GM18498 (cell line): Measurements from ENCODE around the gene HMCN2.

Source experiments
- ATAC-seq: cut with Tn5 transposase; IDR thresholded peaks from one replicate; pipeline ENCODE4 v1.9.1; 2021; ENCODE audit warnings: mild to moderate bottlenecking, moderate library complexity; ENCODE audit not compliant: unreplicated experiment

The HMCN2 gene

DNA sequence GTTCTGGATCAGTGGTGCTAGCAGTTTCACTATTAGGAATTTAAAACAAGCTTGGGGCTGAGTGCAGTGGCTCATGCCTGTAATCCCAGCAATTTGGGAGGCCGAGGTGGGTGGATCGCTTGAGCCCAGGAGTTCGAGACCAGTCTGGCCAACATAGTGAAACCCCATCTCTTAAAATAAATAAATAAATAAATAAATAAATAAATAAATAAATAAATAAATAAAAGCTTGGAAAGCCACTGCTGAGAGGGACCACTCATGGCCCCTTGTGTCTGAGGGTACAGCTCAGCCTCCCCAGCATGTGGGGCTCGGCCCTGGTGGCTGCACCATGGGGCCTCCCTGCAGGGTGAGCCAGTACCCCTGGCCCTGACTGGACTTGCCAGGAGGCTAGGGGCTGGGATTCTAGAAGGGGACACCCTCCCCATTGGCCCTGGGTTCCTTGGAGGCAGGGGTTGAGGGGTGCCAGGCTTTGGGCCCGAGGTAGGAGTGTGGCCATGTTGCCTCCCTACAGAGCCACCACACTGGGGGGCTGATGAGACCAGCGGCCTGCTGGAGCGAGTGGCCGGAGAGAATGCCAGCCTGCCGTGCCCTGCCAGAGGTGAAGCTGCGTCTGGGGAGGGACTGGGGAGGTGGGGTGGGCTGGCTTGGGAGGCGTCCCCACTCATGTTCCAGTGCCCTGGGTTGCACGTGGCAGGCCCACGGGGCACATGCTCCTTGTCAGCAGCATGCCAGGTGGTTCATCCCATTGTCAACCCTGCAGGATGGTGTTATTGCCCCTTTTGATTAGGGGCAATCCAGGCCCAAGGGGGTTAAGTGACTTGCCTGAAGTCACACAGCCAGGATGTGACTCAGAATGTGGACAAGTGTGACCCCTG lies 76.5 kb downstream of the HMCN2 start:
- ATAC-seq: no peak

DNA sequence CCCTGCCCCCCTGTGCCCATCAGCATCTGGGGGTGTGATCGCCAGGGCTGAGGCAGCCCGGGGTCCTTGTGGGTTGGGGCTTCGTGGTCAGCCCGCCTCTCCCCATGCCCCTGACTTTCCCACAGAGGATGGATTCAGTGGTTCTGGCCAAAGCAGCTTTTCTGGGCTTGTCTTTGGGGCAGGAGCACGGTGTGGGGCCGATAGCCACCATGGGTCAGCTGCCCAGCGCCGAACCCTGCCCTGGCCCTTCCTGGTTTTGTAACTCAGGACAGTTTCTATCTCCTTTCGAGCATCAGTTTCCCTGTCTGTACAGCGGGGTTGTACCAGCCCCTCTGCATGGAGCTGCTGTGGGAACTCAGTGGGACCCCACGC lies 77.1 kb downstream of the HMCN2 start:
- ATAC-seq: no peak

DNA sequence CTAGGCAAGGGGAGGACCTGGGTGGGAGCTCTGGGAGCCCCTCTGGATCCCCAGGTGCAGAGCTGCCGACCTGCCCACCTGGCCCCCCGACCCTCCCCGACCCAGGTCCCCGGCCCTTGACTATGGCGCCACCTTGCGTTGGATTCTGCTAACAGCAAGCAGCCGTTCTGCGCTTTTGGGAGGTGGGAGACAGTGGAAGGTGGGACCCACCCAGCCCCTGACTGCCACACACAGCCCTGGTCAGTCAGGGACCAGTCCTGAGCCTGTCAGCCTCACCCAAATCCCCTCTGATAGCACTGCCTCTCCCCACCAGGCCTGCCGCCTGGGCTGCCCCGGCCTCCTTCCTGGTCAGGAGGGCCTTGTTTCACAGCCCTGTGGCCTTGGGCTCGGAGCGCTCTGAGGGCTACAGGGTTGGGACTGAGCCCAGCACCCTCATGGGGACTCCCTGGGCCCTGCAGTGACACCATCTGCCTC lies 77.9 kb downstream of the HMCN2 start:
- no peak for ATAC-seq

DNA sequence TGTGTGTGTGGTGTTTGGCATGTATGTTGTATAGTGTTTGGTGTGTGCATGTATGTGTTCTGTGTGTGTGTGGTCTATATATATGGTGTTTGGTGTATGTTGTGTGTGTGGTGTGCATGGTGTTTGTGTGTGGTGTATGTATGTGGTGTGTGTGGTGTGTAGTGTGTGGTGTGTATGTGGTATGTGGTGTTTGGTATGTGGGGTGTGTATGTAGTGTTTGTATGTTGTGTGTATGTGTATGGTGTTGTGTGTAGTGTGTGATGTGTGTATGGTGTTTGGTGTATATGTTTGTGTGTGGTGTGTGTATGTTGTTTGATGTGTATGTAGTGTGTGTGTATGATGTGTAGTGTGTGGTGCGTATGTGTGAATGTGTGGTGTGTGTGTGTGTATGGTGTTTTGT lies 78.8 kb downstream of the HMCN2 start:
- ATAC-seq: no peak

DNA sequence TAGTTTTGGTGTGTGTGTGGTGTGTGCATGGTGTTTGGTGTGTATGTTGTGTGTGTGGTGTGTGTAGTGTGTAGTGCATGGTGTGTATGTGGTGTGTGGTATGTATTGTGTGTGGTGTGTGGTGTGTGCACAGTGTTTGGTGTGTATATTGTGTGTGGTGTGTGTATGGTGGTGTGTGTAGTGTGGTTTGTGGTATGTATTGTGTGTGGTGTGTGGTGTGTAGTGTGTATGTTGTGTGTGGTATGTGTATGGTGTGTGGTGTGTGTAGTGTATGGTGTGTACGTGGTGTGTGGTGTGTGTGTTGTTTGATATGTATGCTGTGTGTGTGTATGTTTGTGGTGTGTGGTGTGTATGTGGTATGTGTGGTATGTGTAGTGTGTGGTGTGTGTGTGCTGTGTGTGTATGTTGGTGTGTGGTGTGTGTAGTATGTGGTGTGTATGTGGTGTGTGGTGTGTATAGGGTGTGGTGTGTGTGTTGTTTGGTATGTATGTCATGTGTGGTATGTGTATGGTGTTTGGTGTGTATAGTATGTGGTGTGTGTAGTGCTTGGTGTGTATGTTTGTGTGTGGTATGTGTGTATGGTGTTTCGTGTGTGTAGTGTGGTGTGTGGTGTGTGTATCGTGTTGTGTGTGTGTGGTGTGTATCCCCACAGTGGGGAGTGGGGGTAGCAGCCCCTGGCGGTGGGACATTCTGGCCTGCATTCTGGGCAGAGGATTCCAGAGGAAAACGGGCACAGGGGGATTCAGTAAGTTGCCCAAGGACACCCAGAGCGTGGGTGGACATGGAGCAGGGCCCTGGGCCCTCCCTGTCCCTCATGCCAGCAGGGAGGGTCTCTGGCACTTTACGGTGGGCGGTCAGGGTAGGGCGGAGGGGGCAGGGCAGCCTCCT lies 79.7 kb downstream of the HMCN2 start:
- ATAC-seq: no peak

DNA sequence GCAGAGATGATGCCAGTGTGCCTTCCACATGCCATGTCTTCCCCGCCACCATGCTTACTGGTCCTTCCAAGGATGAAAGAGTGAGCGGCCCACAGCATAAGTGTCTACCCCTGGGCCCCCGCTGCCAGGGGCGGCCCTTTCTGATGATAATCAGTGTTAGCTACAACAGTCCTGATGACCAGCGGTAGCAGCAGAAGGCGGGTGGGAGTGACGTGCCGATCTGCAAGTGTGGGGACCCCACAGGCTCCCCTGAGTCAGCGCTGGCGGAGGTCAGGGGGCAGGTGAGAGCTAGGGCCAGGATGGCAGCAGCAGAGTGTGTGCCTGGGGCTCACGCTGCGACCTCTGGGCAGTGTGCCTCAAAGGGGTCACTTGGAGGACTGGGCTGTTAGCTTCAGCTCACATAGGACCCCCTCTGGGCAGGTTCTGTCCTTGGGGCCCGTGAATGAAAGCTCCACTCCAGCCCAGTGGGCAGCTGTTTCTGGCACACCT lies 80.4 kb downstream of the HMCN2 start:
- ATAC-seq: no peak

DNA sequence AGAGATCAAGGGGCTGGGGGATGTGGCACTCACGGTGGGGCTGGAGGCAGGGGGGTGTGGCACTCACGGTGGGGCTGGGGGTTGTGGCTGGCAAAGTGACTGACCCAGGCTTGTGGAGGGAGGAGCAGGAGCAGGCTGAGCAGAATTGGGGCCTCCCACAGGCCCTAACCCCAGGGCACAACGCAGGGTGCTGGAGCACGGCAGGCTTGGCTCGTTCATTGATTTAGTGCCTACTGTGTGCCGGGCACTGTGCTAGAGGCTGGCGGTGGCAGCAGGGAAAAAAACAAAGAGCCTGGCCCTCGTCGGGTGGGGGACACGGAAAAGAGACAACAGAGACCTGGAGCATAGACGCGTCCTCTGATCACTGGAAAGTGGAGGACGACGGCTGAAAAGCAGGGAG lies 80.9 kb downstream of the HMCN2 start:
- ATAC-seq: no peak

DNA sequence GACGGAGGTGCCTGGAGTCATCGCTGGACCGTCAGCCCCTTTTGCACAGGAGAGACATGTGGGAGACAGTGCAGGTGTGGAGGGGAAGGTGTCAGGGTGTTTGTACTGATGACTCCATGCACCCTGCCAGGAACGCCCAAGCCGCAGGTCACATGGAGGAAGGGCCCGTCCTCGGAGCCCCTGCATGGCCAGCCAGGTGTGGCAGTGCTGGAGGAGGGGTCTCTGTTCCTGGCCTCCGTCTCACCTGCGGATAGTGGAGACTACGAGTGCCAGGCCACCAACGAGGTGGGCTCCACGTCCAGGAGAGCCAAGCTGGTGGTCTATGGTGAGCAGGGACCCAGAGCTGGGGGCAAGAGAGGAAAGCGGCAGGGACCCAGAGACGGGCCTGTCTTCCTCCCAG lies 81.5 kb downstream of the HMCN2 start:
- ATAC-seq: no peak

DNA sequence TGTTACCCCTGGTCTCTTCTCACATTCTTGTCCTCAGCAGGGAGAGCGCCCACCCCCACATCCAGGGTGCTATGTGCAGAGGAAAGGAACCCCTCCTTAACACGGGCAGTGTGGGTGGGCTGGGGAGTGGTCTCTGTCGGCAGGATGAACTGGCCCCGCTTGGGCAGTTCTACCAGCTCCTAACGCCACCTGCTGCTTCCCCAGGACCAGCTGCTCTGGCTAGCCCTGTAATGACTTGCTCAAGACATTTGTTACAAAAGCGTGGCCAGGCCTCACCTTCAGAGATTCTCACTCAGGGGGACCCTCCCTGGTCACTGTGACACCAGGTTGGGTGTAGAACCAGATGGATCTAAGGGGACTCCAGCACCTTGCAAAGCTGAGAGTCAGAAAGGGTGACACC lies 82.4 kb downstream of the HMCN2 start:
- ATAC-seq: no peak

DNA sequence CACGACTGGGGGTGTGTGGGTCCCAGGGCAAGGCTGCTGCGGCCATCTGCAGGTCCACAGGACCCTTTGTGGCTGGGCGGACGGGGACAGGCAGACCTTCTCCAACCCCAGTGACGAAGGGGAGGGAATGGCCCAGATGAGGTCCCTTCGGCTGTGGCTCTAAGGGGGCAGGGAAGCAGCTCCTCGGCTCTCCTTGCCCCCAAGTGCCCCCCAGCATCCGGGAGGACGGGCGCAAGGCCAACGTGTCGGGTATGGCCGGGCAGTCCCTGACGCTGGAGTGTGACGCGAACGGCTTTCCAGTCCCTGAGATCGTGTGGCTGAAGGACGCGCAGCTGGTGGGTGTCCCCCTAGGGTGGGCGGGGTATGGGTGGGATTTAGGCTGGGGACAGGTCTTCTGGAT lies 82.8 kb downstream of the HMCN2 start:
- ATAC-seq: no peak

DNA sequence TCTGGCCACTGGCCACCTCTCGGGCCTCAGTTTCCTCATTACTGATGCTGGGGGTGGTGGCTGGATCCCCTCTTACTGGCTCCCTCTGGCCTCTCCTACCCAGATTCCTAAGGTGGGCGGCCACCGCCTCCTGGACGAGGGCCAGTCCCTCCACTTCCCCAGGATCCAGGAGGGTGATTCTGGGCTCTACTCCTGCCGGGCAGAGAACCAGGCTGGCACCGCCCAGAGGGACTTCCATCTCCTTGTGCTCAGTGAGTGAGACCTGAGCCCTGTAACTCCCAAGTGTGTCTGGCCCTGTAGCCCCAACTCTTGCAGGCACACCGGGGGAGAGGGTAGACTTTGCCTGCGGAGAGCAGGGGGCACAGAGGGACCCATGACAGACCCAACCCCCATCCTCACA lies 83.3 kb downstream of the HMCN2 start:
- no peak for ATAC-seq

DNA sequence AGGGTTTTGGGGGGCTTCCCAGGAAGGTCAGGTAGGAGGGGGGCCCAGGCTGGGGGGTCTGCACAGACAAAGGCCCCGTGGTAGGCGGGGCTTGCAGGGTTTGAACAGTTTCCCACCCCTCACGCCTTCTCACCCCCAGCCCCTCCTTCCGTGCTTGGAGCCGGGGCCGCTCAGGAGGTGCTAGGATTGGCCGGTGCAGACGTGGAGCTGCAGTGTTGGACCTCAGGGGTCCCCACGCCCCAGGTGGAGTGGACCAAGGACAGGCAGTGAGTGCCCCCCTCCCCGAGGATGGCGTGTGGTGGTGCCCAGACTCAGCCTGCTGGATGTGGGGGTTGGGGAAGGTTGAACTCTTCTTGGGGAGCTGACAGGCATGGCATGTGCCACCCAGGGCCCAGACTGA lies 83.8 kb downstream of the HMCN2 start:
- ATAC-seq: no peak

DNA sequence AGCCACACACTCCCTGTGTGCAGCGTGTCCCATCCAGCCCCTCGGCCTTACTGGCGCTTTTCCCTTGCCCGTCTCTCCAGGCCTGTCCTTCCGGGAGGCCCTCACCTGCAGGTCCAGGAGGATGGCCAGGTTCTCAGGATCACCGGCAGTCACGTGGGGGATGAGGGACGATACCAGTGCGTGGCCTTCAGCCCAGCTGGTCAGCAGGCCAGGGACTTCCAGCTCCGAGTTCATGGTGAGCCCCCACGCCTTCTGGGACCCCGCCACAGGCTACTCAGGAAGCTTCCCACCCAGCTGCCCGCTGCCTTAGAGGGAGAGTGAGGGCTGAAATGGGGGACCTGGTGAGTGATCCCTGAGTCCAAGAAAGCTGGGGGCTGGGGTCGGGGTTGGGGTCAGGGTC lies 85.8 kb downstream of the HMCN2 start:
- ATAC-seq: no peak

DNA sequence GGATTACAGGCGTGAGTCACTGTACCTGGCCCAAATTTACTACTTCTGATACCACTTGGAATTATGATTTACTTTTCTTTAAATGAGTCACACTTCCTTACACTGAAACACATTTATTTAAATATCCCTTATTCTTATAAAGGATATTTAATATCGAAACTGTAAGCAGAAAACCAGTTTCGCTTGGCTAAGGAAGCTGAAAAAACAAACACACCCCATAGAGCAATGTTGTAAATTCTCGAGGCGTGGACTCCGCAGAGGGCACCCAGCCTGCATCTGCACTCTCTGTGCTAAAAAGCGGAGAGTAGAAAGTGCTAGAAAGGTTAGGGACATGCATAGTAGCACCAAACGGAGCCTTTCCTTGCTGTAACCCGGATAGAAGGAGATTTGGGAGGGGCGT lies 86.5 kb downstream of the HMCN2 start:
- no peak for ATAC-seq

DNA sequence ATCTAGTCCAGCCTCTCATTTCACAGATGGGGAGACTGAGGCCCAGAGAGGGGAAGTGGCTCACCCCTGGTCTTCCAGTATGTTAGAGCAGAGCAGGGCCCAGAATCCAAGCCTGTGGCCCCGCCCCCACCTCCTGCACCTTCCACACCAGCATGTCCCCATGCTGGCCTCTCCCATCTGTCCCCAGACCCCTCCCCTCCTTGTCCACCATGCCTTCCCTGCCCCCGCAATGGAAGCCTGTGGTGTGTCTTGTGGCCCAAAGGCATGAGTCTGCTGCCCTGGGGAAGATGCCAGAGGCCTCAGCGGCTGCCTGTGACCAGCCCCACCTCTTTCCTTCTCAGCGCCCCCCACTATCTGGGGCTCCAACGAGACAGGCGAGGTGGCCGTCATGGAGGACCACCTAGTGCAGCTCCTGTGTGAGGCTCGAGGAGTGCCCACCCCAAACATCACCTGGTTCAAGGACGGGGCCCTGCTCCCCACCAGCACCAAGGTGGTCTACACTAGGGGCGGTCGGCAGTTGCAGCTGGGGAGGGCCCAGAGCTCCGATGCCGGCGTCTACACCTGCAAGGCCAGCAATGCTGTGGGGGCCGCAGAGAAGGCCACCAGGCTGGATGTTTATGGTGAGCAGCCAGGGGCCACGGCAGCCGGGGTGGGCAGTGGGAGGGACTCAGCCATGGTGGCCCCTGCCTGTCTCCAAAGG lies 87.2 kb downstream of the HMCN2 start:
- ATAC-seq: no peak

DNA sequence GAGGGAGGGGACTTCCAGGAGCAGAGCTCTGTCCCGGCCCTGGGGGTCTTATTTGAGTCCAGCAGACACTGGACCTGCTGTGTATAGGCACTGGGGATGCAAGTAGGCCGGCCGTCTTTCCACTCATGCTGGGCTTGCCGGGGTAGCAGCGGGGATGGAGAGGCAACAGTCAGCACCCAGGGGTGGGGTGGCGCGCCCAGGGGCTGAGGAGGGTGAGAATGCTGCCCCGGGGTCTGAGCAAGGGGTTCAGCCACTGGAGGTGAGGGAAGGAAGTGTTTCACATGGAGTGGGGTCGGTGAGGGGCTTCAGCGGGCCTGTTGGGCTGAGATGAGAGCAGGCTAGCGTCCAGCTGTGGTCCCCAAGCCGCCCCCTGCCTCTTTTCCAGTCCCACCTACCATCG lies 88.8 kb downstream of the HMCN2 start:
- ATAC-seq: no peak

DNA sequence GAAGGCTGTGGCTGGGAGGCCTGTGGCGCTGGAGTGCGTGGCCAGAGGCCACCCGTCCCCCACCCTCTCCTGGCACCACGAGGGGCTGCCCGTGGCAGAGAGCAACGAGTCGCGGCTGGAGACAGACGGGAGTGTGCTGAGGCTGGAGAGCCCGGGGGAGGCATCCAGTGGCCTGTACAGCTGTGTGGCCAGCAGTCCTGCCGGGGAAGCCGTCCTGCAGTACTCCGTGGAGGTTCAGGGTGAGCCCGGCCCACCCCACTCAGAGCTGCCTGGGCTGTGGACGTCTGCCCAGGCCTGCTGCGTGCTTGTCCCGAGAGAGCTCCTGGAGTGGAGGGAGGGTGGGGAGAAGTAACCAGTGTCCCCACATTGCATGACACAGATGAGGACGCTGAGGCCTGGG lies 89.2 kb downstream of the HMCN2 start:
- ATAC-seq: no peak

DNA sequence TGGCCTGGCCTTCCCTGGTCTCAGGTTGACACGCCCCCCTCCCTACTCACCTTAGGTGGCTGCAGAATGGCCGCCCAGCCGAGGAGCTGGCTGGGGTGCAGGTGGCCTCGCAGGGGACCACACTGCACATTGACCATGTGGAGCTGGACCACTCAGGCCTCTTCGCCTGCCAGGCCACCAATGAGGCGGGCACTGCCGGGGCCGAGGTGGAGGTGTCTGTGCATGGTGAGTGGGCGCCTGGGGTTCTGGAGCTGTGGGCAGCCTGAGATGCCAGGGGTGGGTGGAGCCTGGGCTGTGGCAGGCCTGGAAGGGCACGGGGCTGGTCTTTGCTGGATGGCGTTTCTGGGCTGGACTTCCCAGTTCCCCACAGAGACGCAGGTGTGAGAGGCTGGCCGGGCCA lies 90.5 kb downstream of the HMCN2 start:
- ATAC-seq: no peak

DNA sequence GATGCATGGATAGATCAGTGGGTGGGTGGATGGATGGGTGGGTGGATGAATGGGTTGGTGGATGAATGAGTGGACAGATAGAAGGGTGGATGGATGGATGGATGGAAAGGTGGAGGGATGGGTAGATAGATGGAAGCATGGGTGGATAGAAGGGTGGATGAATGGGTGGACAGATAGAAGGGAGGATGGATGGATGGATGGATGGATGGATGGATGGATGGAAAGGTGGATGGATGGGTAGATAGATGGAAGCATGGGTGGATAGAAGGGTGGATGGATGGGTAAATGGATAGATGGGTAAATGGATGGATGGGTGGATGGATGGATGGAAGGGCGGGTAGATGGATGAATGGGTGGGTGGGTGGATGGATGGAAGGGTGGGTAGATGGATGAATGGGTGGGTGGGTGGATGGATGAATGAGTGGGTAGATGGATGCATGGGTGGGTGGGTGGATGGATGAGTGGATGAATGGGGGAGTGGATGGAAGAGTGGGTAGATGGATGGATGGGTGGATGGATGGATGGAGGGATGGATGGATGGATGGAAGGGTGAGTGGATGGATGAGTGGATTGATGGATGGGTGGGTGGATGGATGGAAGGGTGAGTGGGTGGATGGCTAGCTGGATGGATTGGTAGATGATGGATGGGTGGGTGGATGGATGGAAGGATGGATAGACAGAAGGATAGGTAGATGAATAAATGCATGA lies 91.5 kb downstream of the HMCN2 start:
- ATAC-seq: no peak

DNA sequence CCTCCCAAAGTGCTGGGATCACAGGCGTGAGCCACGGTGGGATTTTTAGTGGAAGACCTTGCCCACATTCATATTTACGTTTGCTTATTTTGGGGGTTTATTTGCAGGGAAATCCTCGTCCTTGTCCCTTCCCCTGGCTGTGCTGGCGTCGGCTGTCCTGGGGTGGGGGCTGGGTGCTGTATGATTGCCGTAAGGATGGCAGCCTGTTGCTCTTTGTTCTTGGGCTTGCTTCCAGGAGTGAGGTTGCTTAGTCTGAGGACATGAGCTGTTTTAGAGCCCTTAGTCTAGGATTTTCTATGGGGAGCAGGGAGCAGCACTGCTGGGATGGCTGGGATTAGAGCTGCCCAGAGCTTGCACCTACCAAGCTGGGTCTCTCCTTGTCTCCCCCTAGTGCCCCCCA lies 93.4 kb downstream of the HMCN2 start:
- ATAC-seq: no peak

DNA sequence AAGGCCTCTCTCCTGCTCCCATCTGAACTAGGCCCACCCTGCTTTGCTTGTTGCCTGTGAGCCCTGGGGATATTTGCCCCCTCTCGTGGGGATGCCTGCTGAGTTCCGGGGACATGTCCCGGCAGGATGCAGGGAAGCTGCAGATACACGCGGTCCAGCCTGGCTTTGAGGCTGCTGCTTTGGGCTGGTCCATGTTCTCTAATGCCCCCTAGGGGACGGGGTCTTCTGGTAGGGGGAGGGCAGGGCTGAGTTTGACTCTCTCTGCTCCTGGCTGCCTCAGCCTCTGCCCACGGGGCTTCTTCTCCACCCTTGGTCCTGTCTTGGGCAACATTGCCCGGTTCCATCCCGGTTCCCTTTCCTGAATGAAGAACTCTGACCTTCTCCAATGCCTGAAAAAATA lies 94.3 kb downstream of the HMCN2 start:
- ATAC-seq: no peak
